CD4-positive, CD25-positive, alpha-beta regulatory T cell (primary cell): Measurements from ENCODE around the gene NCAM1. TPM values are rescaled to one million over a fixed set of nuclear protein-coding genes. Genes with fewer than 3 reads are reported as not detected.

ENCODE experiments used
- ATAC-seq, 2 donors: fragments of 150-1000 bp; cut with Tn5 transposase; one replicate each; pipeline ENCODE4 v1.10.0; 2021; ENCODE audit warnings: low read depth in 2 of 2, moderate number of reproducible peaks in 2 of 2, moderate library complexity in 1 of 2
- DNase-seq, 3 donors: peaks; one replicate each; pipeline versions ENCODE4 v3.0.0 to v3.0.0-alpha.2; 2012 to 2022; ENCODE audit warnings: mixed read lengths in 1 of 3
- H3K27ac ChIP-seq: one replicate; pipeline ENCODE4 v1.7.0; 2013; ENCODE audit warnings: mild to moderate bottlenecking, low read length; ENCODE audit not compliant: insufficient read depth, poor library complexity, severe bottlenecking
- H3K27me3 ChIP-seq: one replicate; pipeline ENCODE4 v1.7.0; 2013; ENCODE audit warnings: low read length; ENCODE audit not compliant: control insufficient read depth, insufficient read depth
- H3K36me3 ChIP-seq: one replicate; pipeline ENCODE4 v1.7.0; 2013; ENCODE audit warnings: mild to moderate bottlenecking, low read length, moderate library complexity; ENCODE audit not compliant: control insufficient read depth, insufficient read depth
- H3K4me1 ChIP-seq: 2 replicates; pipeline ENCODE4 v1.7.0; 2013; ENCODE audit warnings: mild to moderate bottlenecking, low read length; ENCODE audit not compliant: insufficient read depth, control insufficient read depth, poor library complexity, severe bottlenecking
- H3K4me3 ChIP-seq: one replicate; pipeline ENCODE4 v1.7.0; 2013; ENCODE audit warnings: low read depth, mild to moderate bottlenecking, low read length, moderate library complexity
- H3K9me3 ChIP-seq, 2 experiments: 1 replicate in 1 of 2; 2 replicates in 1 of 2; pipeline ENCODE4 v1.7.0; 2013; ENCODE audit warnings: low read length in 2 of 2, mild to moderate bottlenecking in 1 of 2, moderate library complexity in 1 of 2; ENCODE audit not compliant: control insufficient read depth in 2 of 2
- H3K27ac Mint-ChIP-seq, 3 donors: one replicate each; pipeline ENCODE4 v1.8.0; 2020 to 2022; ENCODE audit warnings: mild to moderate bottlenecking in 3 of 3, mixed read lengths in 3 of 3, moderate library complexity in 2 of 3
- H3K27me3 Mint-ChIP-seq: one replicate; pipeline ENCODE4 v1.8.0; 2022; ENCODE audit warnings: mild to moderate bottlenecking, mixed read lengths
- H3K36me3 Mint-ChIP-seq: one replicate; pipeline ENCODE4 v1.8.0; 2020; ENCODE audit warnings: mixed read lengths
- H3K4me1 Mint-ChIP-seq, 4 donors: one replicate each; pipeline ENCODE4 v1.8.0; 2020 to 2022; ENCODE audit warnings: mixed read lengths in 4 of 4, mild to moderate bottlenecking in 1 of 4
- H3K4me3 Mint-ChIP-seq, 4 donors: one replicate each; pipeline ENCODE4 v1.8.0; 2020 to 2022; ENCODE audit warnings: mild to moderate bottlenecking in 4 of 4, mixed read lengths in 4 of 4, moderate library complexity in 3 of 4
- H3K9me3 Mint-ChIP-seq, 7 donors: one replicate each; pipeline ENCODE4 v1.8.0; 2020 to 2022; ENCODE audit warnings: mixed read lengths in 7 of 7, mild to moderate bottlenecking in 3 of 7, moderate library complexity in 2 of 7
- polyA plus RNA-seq, 4 donors: library from polyadenylated mRNA; unstranded; fragments of 300-500 nt; fragmentation: Illumina TruSeq; gene quantifications; one replicate each; pipeline ENCODE4 v1.2.3, GENCODE V29; 2021
- total RNA-seq: library from RNA; stranded (reverse); gene quantifications from one replicate; pipeline ENCODE4 v1.2.3, GENCODE V29; 2022

The NCAM1 gene
- total and polyA plus RNA-seq, 5 donors from 2014 or later: 0.03 to 0.79 (median 0.11) TPM; not detected in 1

- peaks cover 16% of the 10 kb centered on the region for H3K27me3 Mint-ChIP-seq
- no peaks in the 10 kb centered on the region for H3K9me3 Mint-ChIP-seq
- Histone ChIP-seq H3K9me3 (no peaks in the 10 kb centered on the region), H3K4me1 (no peaks in the 10 kb centered on the region), H3K27me3 (no peaks in the 10 kb centered on the region), H3K4me3 (no peak overlapping the region), H3K27ac (no peak overlapping the region), H3K36me3 (no peaks in the 10 kb centered on the region)
- H3K4me3 Mint-ChIP-seq: no peak overlapping the region
- no peak for DNase-seq
- no peak overlapping the region for H3K27ac Mint-ChIP-seq
- ATAC-seq: no peak
- H3K4me1 Mint-ChIP-seq: no peaks in the 10 kb centered on the region
- H3K36me3 Mint-ChIP-seq: no peaks in the 10 kb centered on the region
Measured at GRCh38 chr11:113201054-113201818, 240.0 kb downstream of the NCAM1 start.

GRCh38 chr11:113202431-113202830 lies 241.2 kb downstream of the NCAM1 start:
- Histone ChIP-seq H3K9me3 (no peaks in the 10 kb centered on the region), H3K4me3 (no peak overlapping the region), H3K36me3 (no peaks in the 10 kb centered on the region), H3K4me1 (no peaks in the 10 kb centered on the region), H3K27me3 (no peaks in the 10 kb centered on the region), H3K27ac (no peak overlapping the region)
- no peak overlapping the region for H3K4me3 Mint-ChIP-seq
- no peak overlapping the region for H3K27ac Mint-ChIP-seq
- no peaks in the 10 kb centered on the region for H3K36me3 Mint-ChIP-seq
- peaks cover 8% of the 10 kb centered on the region for H3K27me3 Mint-ChIP-seq
- no peaks in the 10 kb centered on the region for H3K9me3 Mint-ChIP-seq
- H3K4me1 Mint-ChIP-seq: no peaks in the 10 kb centered on the region
- DNase-seq: no peak
- no peak for ATAC-seq

- H3K27ac Mint-ChIP-seq: no peak overlapping the region
- peaks cover 4% of the 10 kb centered on the region for H3K27me3 Mint-ChIP-seq
- H3K4me1 Mint-ChIP-seq: no peaks in the 10 kb centered on the region
Measured at GRCh38 chr11:113203141-113203753, 242.0 kb downstream of the NCAM1 start.

GRCh38 chr11:113204280-113204679 lies 243.1 kb downstream of the NCAM1 start:
- H3K9me3 Mint-ChIP-seq: peaks cover 0 to 4% (median 0%) of the 10 kb centered on the region in 7 donors
- no peaks in the 10 kb centered on the region for H3K36me3 Mint-ChIP-seq
- peaks cover 4% of the 10 kb centered on the region for H3K27me3 Mint-ChIP-seq
- Histone ChIP-seq H3K4me3 (no peak overlapping the region), H3K9me3 (no peaks in the 10 kb centered on the region), H3K27ac (no peak overlapping the region), H3K4me1 (no peaks in the 10 kb centered on the region), H3K27me3 (no peaks in the 10 kb centered on the region), H3K36me3 (no peaks in the 10 kb centered on the region)
- H3K27ac Mint-ChIP-seq: no peak overlapping the region
- H3K4me1 Mint-ChIP-seq: no peaks in the 10 kb centered on the region
- ATAC-seq (no peak), DNase-seq (no peak)
- H3K4me3 Mint-ChIP-seq: no peak overlapping the region

More at GRCh38 chr11:113203141-113203753, 242.0 kb downstream of the NCAM1 start:
- no peak for DNase-seq
- Histone ChIP-seq H3K4me1 (no peaks in the 10 kb centered on the region), H3K27ac (no peak overlapping the region), H3K27me3 (no peaks in the 10 kb centered on the region), H3K9me3 (no peaks in the 10 kb centered on the region), H3K4me3 (no peak overlapping the region), H3K36me3 (no peaks in the 10 kb centered on the region)
- no peak for ATAC-seq
- H3K36me3 Mint-ChIP-seq: no peaks in the 10 kb centered on the region
- H3K4me3 Mint-ChIP-seq: no peak overlapping the region
- no peaks in the 10 kb centered on the region for H3K9me3 Mint-ChIP-seq

- Histone ChIP-seq H3K27ac (no peak overlapping the region), H3K36me3 (no peaks in the 10 kb centered on the region), H3K9me3 (no peaks in the 10 kb centered on the region), H3K4me1 (no peaks in the 10 kb centered on the region), H3K27me3 (peaks cover 3% of the 10 kb centered on the region), H3K4me3 (no peak overlapping the region)
- Mint-ChIP-seq H3K27ac (no peak overlapping the region), H3K9me3 (peaks cover 0 to 6% (median 0%) of the 10 kb centered on the region in 7 donors), H3K27me3 (peaks cover 6% of the 10 kb centered on the region), H3K4me3 (no peak overlapping the region), H3K36me3 (no peaks in the 10 kb centered on the region), H3K4me1 (no peaks in the 10 kb centered on the region)
- ATAC-seq (no peak), DNase-seq (no peak)
Measured at GRCh38 chr11:113213549-113213948, 252.3 kb downstream of the NCAM1 start.

- Mint-ChIP-seq H3K9me3 (peaks cover 0 to 14% (median 3%) of the 10 kb centered on the region in 7 donors), H3K4me3 (no peak overlapping the region), H3K27me3 (peaks cover 6% of the 10 kb centered on the region), H3K4me1 (no peaks in the 10 kb centered on the region), H3K27ac (no peak overlapping the region), H3K36me3 (no peaks in the 10 kb centered on the region)
- H3K4me1 ChIP-seq: no peaks in the 10 kb centered on the region
- no peaks in the 10 kb centered on the region for H3K9me3 ChIP-seq
- H3K36me3 ChIP-seq: no peaks in the 10 kb centered on the region
- ATAC-seq (no peak), DNase-seq (no peak)
- peaks cover 2% of the 10 kb centered on the region for H3K27me3 ChIP-seq
- no peak overlapping the region for H3K4me3 ChIP-seq
- H3K27ac ChIP-seq: no peak overlapping the region
Measured at GRCh38 chr11:113222241-113222640, 261.0 kb downstream of the NCAM1 start.

GRCh38 chr11:113234888-113235287 lies 273.7 kb downstream of the NCAM1 start:
- H3K27me3 Mint-ChIP-seq: peaks cover 17% of the 10 kb centered on the region
- H3K4me1 Mint-ChIP-seq: no peaks in the 10 kb centered on the region
- H3K9me3 Mint-ChIP-seq: peaks cover 0 to 4% (median 0%) of the 10 kb centered on the region in 7 donors
- Histone ChIP-seq H3K4me1 (no peaks in the 10 kb centered on the region), H3K4me3 (no peak overlapping the region), H3K9me3 (no peaks in the 10 kb centered on the region), H3K27ac (no peak overlapping the region), H3K36me3 (no peaks in the 10 kb centered on the region), H3K27me3 (peaks cover 2% of the 10 kb centered on the region)
- DNase-seq (no peak), ATAC-seq (no peak)
- no peak overlapping the region for H3K4me3 Mint-ChIP-seq
- H3K36me3 Mint-ChIP-seq: no peaks in the 10 kb centered on the region
- no peak overlapping the region for H3K27ac Mint-ChIP-seq

GRCh38 chr11:113237261-113237660 lies 276.0 kb downstream of the NCAM1 start:
- Mint-ChIP-seq H3K4me3 (no peak overlapping the region), H3K4me1 (peaks cover 0 to 3% (median 0%) of the 10 kb centered on the region in 4 donors), H3K27me3 (peaks cover 21% of the 10 kb centered on the region), H3K36me3 (no peaks in the 10 kb centered on the region), H3K9me3 (peaks cover 0 to 2% (median 0%) of the 10 kb centered on the region in 7 donors), H3K27ac (no peak overlapping the region)
- ATAC-seq: no peak
- Histone ChIP-seq H3K4me3 (no peak overlapping the region), H3K4me1 (no peaks in the 10 kb centered on the region), H3K9me3 (no peaks in the 10 kb centered on the region), H3K36me3 (no peaks in the 10 kb centered on the region), H3K27ac (no peak overlapping the region), H3K27me3 (peaks cover 2% of the 10 kb centered on the region)
- no peak for DNase-seq
